Activated CD4-positive, alpha-beta T cell treated with anti-CD3 and anti-CD28 coated beads for 36 hours (primary cell): ENCODE results near the gene ASIC3. TPM values are rescaled to one million over a fixed set of nuclear protein-coding genes. Genes with fewer than 3 reads are reported as not detected.

ENCODE experiments used
- ATAC-seq: fragments of 200-7000 bp; cut with Tn5 transposase; one replicate; pipeline ENCODE4 v1.10.0; 2021; ENCODE audit warnings: mild to moderate bottlenecking, moderate library complexity
- CTCF ChIA-PET: fragments of 350-600 bp; sonication (Branson Sonifier 250); formaldehyde crosslinking; loops from one replicate; lab custom pipeline; 2021; ENCODE audit warnings: antibody characterized with exemption; lab: Charles Lee
- POLR2A ChIA-PET: fragments of 350-600 bp; sonication (Branson Sonifier 250); formaldehyde crosslinking; loops from one replicate; lab custom pipeline; 2021; ENCODE audit warnings: antibody characterized with exemption, inconsistent platforms; lab: Charles Lee
- DNase-seq: peaks from one replicate; pipeline ENCODE4 v3.0.0-alpha.2; 2020
- H3K27ac Mint-ChIP-seq: one replicate; pipeline ENCODE4 v1.8.0; 2021; ENCODE audit warnings: mixed read lengths
- H3K27me3 Mint-ChIP-seq: one replicate; pipeline ENCODE4 v1.8.0; 2021; ENCODE audit warnings: mixed read lengths
- H3K36me3 Mint-ChIP-seq: one replicate; pipeline ENCODE4 v1.8.0; 2021; ENCODE audit warnings: low read depth, mixed read lengths
- H3K4me1 Mint-ChIP-seq: one replicate; pipeline ENCODE4 v1.8.0; 2021; ENCODE audit warnings: mixed read lengths
- H3K4me3 Mint-ChIP-seq: one replicate; pipeline ENCODE4 v1.8.0; 2021; ENCODE audit warnings: mild to moderate bottlenecking, moderate library complexity, mixed read lengths
- H3K9me3 Mint-ChIP-seq: one replicate; pipeline ENCODE4 v1.8.0; 2021; ENCODE audit warnings: low read depth, mixed read lengths
- intact Hi-C, 2 experiments: fragments of 100-400 bp; cut with DNase I in 1 of 2; cut with micrococcal nuclease in 1 of 2; formaldehyde crosslinking; loops; one replicate each; pipeline versions ENCODE4 v1.14.2 to v1.15.1; 2022 to 2024; cut with DNase I, micrococcal nuclease
- total RNA-seq, 2 experiments: library from RNA; stranded (reverse); gene quantifications; one replicate each; pipeline ENCODE4 v1.2.3, GENCODE V29; 2021

Gene ASIC3
- total RNA-seq: 1 to 10 TPM; 5.5 to 6.7 TPM

GRCh38 chr7:151047976-151048815 is at the start of gene ASIC3:
TSS of gene ASIC3 (plus strand) at chr7:151048531. CDS start at chr7:151048886, 355 bp downstream.
- H3K27me3 Mint-ChIP-seq: no peaks in the 10 kb centered on the region
- ChIA-PET CTCF (no interaction called here), POLR2A (no interaction called here)
- H3K4me3 Mint-ChIP-seq: no peak within 1 kb of the TSS
- intact Hi-C loops: no loop called here
- H3K4me1 Mint-ChIP-seq: peaks cover 5% of the 10 kb centered on the region
- H3K9me3 Mint-ChIP-seq: no peaks in the 10 kb centered on the region
- H3K36me3 Mint-ChIP-seq: peaks cover 4% of the 10 kb centered on the region
- no peak within 1 kb of the TSS for H3K27ac Mint-ChIP-seq
- DNase-seq: no peak
- ATAC-seq: no peak

GRCh38 chr7:150999001-150999400 is 49.3 kb upstream of the ASIC3 start:
- H3K9me3 Mint-ChIP-seq: no peaks in the 10 kb centered on the region
- ATAC-seq (no peak), DNase-seq (peak; percentile 3)
- H3K36me3 Mint-ChIP-seq: no peaks in the 10 kb centered on the region
- H3K4me1 Mint-ChIP-seq: peaks cover 38% of the 10 kb centered on the region
- ChIA-PET POLR2A (no interaction called here), CTCF (interaction anchor here (0.6 to 3.6 kb wide), 4 partner anchors 10 to 110 kb away, joined by 3 to 20 read pairs (median 6); no protein-coding TSS in a partner anchor)
- no peaks in the 10 kb centered on the region for H3K27me3 Mint-ChIP-seq
- H3K4me3 Mint-ChIP-seq: no peak overlapping the region
- H3K27ac Mint-ChIP-seq: no peak overlapping the region
- intact Hi-C loops: no loop called here

- ATAC-seq (no peak), DNase-seq (peak; percentile 4)
- Mint-ChIP-seq H3K4me1 (peaks cover 33% of the 10 kb centered on the region), H3K4me3 (no peak overlapping the region), H3K27me3 (no peaks in the 10 kb centered on the region), H3K27ac (no peak overlapping the region), H3K36me3 (no peaks in the 10 kb centered on the region), H3K9me3 (no peaks in the 10 kb centered on the region)
- ChIA-PET POLR2A (no interaction called here), CTCF (interaction anchor here (0.6 to 3.6 kb wide), 3 partner anchors 9 to 110 kb away, joined by 3 to 20 read pairs (median 3); no protein-coding TSS in a partner anchor)
- intact Hi-C loops: no loop called here
Measured at GRCh38 chr7:150999497-151000230, 48.7 kb upstream of the ASIC3 start.

- intact Hi-C loops: no loop called here
- peaks cover 31% of the 10 kb centered on the region for H3K4me1 Mint-ChIP-seq
- POLR2A ChIA-PET: no interaction called here
- ATAC-seq (no peak), DNase-seq (no peak)
- H3K4me3 Mint-ChIP-seq: no peak overlapping the region
- H3K9me3 Mint-ChIP-seq: no peaks in the 10 kb centered on the region
- no peaks in the 10 kb centered on the region for H3K27me3 Mint-ChIP-seq
- no peaks in the 10 kb centered on the region for H3K36me3 Mint-ChIP-seq
- no peak overlapping the region for H3K27ac Mint-ChIP-seq
- CTCF ChIA-PET: interaction anchor here (0.7 kb wide), 1 partner anchor 8 kb away, joined by 3 read pairs; no protein-coding TSS in a partner anchor
Measured at GRCh38 chr7:151000897-151001495, 47.3 kb upstream of the ASIC3 start.

- H3K9me3 Mint-ChIP-seq: no peaks in the 10 kb centered on the region
- H3K27me3 Mint-ChIP-seq: no peaks in the 10 kb centered on the region
- H3K36me3 Mint-ChIP-seq: no peaks in the 10 kb centered on the region
- CTCF ChIA-PET: interaction anchor here (0.7 to 1.1 kb wide), 2 partner anchors 9 to 25 kb away, joined by 3 read pairs; no protein-coding TSS in a partner anchor
- no peak for DNase-seq
- intact Hi-C loops: no loop called here
- H3K4me3 Mint-ChIP-seq: no peak overlapping the region
- peaks cover 28% of the 10 kb centered on the region for H3K4me1 Mint-ChIP-seq
- no peak overlapping the region for H3K27ac Mint-ChIP-seq
- ATAC-seq: no peak
- POLR2A ChIA-PET: no interaction called here
Measured at GRCh38 chr7:151001546-151001945, 46.8 kb upstream of the ASIC3 start.

- Mint-ChIP-seq H3K27me3 (no peaks in the 10 kb centered on the region), H3K36me3 (no peaks in the 10 kb centered on the region), H3K4me3 (no peak overlapping the region), H3K27ac (no peak overlapping the region), H3K9me3 (no peaks in the 10 kb centered on the region), H3K4me1 (peaks cover 22% of the 10 kb centered on the region)
- ATAC-seq (no peak), DNase-seq (no peak)
- POLR2A ChIA-PET: no interaction called here
- CTCF ChIA-PET: interaction anchor here (0.9 kb wide), 2 partner anchors 9 to 15 kb away, joined by 3 read pairs; no protein-coding TSS in a partner anchor
- intact Hi-C loops: no loop called here
Measured at GRCh38 chr7:151003572-151003971, 44.8 kb upstream of the ASIC3 start.

- no peaks in the 10 kb centered on the region for H3K27me3 Mint-ChIP-seq
- no peaks in the 10 kb centered on the region for H3K9me3 Mint-ChIP-seq
- peaks cover 28% of the 10 kb centered on the region for H3K4me1 Mint-ChIP-seq
- ATAC-seq: no peak
- no peaks in the 10 kb centered on the region for H3K36me3 Mint-ChIP-seq
- no peak overlapping the region for H3K4me3 Mint-ChIP-seq
- CTCF ChIA-PET: interaction anchor here (0.6 to 6.1 kb wide), 5 partner anchors 11 to 438 kb away, joined by 3 to 43 read pairs (median 5); no protein-coding TSS in a partner anchor
- intact Hi-C loops: no loop called here
- no peak overlapping the region for H3K27ac Mint-ChIP-seq
- no peak for DNase-seq
- POLR2A ChIA-PET: no interaction called here
Measured at GRCh38 chr7:151005566-151005965, 42.8 kb upstream of the ASIC3 start.

GRCh38 chr7:151006590-151007300 is 41.6 kb upstream of the ASIC3 start:
- DNase-seq (no peak), ATAC-seq (no peak)
- intact Hi-C loops: no loop called here
- ChIA-PET CTCF (interaction anchor here (0.6 to 6.1 kb wide), 5 partner anchors 12 to 226 kb away, joined by 3 to 43 read pairs (median 4); partner anchors contain the start of gene CHPF2), POLR2A (interaction anchor here (0.7 kb wide), 1 partner anchor 235 kb away, joined by 3 read pairs; no protein-coding TSS in a partner anchor)
- no peak overlapping the region for H3K27ac Mint-ChIP-seq
- no peak overlapping the region for H3K4me3 Mint-ChIP-seq
- no peaks in the 10 kb centered on the region for H3K27me3 Mint-ChIP-seq
- no peaks in the 10 kb centered on the region for H3K9me3 Mint-ChIP-seq
- peaks cover 38% of the 10 kb centered on the region for H3K4me1 Mint-ChIP-seq
- no peaks in the 10 kb centered on the region for H3K36me3 Mint-ChIP-seq

- intact Hi-C loops: no loop called here
- ATAC-seq: no peak
- no peak for DNase-seq
- Mint-ChIP-seq H3K4me3 (peak overlapping the region; percentile 55), H3K9me3 (no peaks in the 10 kb centered on the region), H3K27ac (peak overlapping the region; percentile 59), H3K36me3 (no peaks in the 10 kb centered on the region), H3K27me3 (no peaks in the 10 kb centered on the region), H3K4me1 (peaks cover 46% of the 10 kb centered on the region)
- ChIA-PET CTCF (interaction anchor here (0.7 to 6.1 kb wide), 12 partner anchors 9 to 103 kb away, joined by 3 to 43 read pairs (median 8); partner anchors contain the start of gene ABCB8), POLR2A (interaction anchor here (1.0 to 2.1 kb wide), 2 partner anchors 11 to 13 kb away, joined by 4 to 6 read pairs; no protein-coding TSS in a partner anchor)
Measured at GRCh38 chr7:151007469-151007898, 40.8 kb upstream of the ASIC3 start.

GRCh38 chr7:151008143-151008510 is 40.2 kb upstream of the ASIC3 start:
- intact Hi-C loops: no loop called here
- no peaks in the 10 kb centered on the region for H3K36me3 Mint-ChIP-seq
- no peaks in the 10 kb centered on the region for H3K27me3 Mint-ChIP-seq
- H3K4me3 Mint-ChIP-seq: peak overlapping the region; percentile 55
- ATAC-seq (peak; percentile 24), DNase-seq (no peak)
- H3K9me3 Mint-ChIP-seq: no peaks in the 10 kb centered on the region
- peak overlapping the region; percentile 59 for H3K27ac Mint-ChIP-seq
- ChIA-PET CTCF (interaction anchor here (0.6 to 6.1 kb wide), 13 partner anchors 8 to 475 kb away, joined by 3 to 43 read pairs (median 4); partner anchors contain the start of gene ABCB8), POLR2A (interaction anchor here (1.0 to 2.1 kb wide), 2 partner anchors 11 to 13 kb away, joined by 4 to 6 read pairs; no protein-coding TSS in a partner anchor)
- H3K4me1 Mint-ChIP-seq: peaks cover 52% of the 10 kb centered on the region
